ENCODE results near the gene KRTAP20-3. TPM values are rescaled to one million over a fixed set of nuclear protein-coding genes. Genes with fewer than 3 reads are reported as not detected.

The KRTAP20-3 gene
- total RNA-seq, 1 experiment from 2014 or later, result not detected

DNA sequence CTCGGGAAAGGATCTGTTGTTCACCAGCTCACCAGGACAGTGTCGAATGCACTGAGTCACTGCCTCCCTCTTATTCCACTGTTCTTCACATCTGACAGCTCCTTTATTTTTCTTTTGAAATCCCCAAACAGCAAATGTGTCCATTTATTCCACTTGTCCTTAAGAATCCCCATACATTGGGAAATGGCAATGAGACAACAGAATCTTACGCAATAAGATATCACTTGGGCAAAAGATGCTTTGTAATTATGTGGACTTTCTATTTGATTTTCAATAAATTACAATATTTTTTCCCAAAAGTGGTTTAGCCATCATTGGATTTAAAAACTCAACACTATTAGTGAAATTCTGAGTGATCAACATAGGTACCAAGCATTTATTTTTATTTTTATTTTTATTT, 4.0 kb upstream of the KRTAP20-3 start:
- intact Hi-C loops (cut with micrococcal nuclease), result no loop called here
- no peak for TF ChIP-seq EZH2phosphoT487 (IDR thresholded peaks at IDR 0.05; ENCODE audit: borderline replicate concordance, low read length)
- TF ChIP-seq CTCF (conservative IDR thresholded peaks at IDR 0.05; ENCODE audit: low read depth, low read length), result no peak
- no peak for TF ChIP-seq EZH2 (IDR thresholded peaks at IDR 0.05; ENCODE audit: low read length, unreplicated experiment)
- Histone ChIP-seq H3K27me3 (ENCODE audit: low read length) (no peaks in the 10 kb centered on the region), H3K9ac (ENCODE audit: low read length) (no peak overlapping the region), H3K4me3 (ENCODE audit: low read length) (no peak overlapping the region), H3K79me2 (ENCODE audit: low read length) (no peaks in the 10 kb centered on the region), H3K9me2 (replicated peaks; ENCODE audit: low read length) (0 out of 2 replicates have a peak, but pooled peaks cover 3% of the 10 kb centered on the region), H3K9me3 (ENCODE audit: low read length) (no peaks in the 10 kb centered on the region), H3K27ac (ENCODE audit: low read length) (no peak overlapping the region), H3K4me2 (ENCODE audit: low read length) (no peak overlapping the region), H3K36me3 (ENCODE audit: low read depth, low read length) (no peaks in the 10 kb centered on the region), H4K20me1 (ENCODE audit: low read length) (no peaks in the 10 kb centered on the region), H3F3A (ENCODE audit: low read length, unreplicated experiment) (no peaks in the 10 kb centered on the region), H3K4me1 (ENCODE audit: insufficient read depth, low read length) (no peaks in the 10 kb centered on the region), H2AFZ (ENCODE audit: low read length) (no peak overlapping the region)
- ChIA-PET POLR2A (ENCODE audit: unreplicated experiment) (no interaction called here), CTCF (no interaction called here)
- BruUV-seq (replicated peaks), result no TSS peak
- no peak for DNase-seq
- ATAC-seq, result no peak

- H3K9me3 ChIP-seq (ENCODE audit: low read length), result no peaks in the 10 kb centered on the region
Measured at GRCh38 chr21:30646904-30647414, 4.3 kb downstream of the KRTAP20-3 start.

More at GRCh38 chr21:30646904-30647414, 4.3 kb downstream of the KRTAP20-3 start:
- Histone ChIP-seq H3K36me3 (ENCODE audit: low read depth, low read length) (no peaks in the 10 kb centered on the region), H3K79me2 (ENCODE audit: low read length) (no peaks in the 10 kb centered on the region), H3K4me2 (ENCODE audit: low read length) (peak overlapping the region; percentile 51), H4K20me1 (ENCODE audit: low read length) (no peaks in the 10 kb centered on the region), H3F3A (ENCODE audit: low read length, unreplicated experiment) (no peaks in the 10 kb centered on the region), H3K4me1 (ENCODE audit: insufficient read depth, low read length) (peaks cover 30% of the 10 kb centered on the region), H3K9me2 (replicated peaks; ENCODE audit: low read length) (no peaks in the 10 kb centered on the region), H2AFZ (ENCODE audit: low read length) (no peak overlapping the region), H3K4me3 (ENCODE audit: low read length) (no peak overlapping the region; the same call in 1 of the 2 replicates), H3K27me3 (ENCODE audit: low read length) (no peaks in the 10 kb centered on the region), H3K9ac (ENCODE audit: low read length) (peak overlapping the region; percentile 19; the same call in 1 of the 2 replicates), H3K27ac (ENCODE audit: low read length) (peak overlapping the region; percentile 76)
- ChIA-PET CTCF (no interaction called here), POLR2A (ENCODE audit: unreplicated experiment) (no interaction called here)
- peak; percentile 73 for ATAC-seq
- TF ChIP-seq EZH2 (IDR thresholded peaks at IDR 0.05; ENCODE audit: low read length, unreplicated experiment) (no peak), CTCF (conservative IDR thresholded peaks at IDR 0.05; ENCODE audit: low read depth, low read length) (no peak), EZH2phosphoT487 (IDR thresholded peaks at IDR 0.05; ENCODE audit: borderline replicate concordance, low read length) (no peak)
- intact Hi-C loops (cut with micrococcal nuclease), result no loop called here
- BruUV-seq (replicated peaks), result no TSS peak
- peak; percentile 61 for DNase-seq

Data from PC-3 (cell line).